ENCODE results near the gene MVB12B. TPM values are rescaled to one million over a fixed set of nuclear protein-coding genes. Genes with fewer than 3 reads are reported as not detected.
A peak's percentile ranks its signal among the peaks of the same experiment; 100 is the strongest.

The MVB12B gene
- total RNA-seq, 2 donors from 2014 or later: 13.6 to 13.8 TPM

GRCh38 chr9:126374366-126374781 is 47.7 kb downstream of the MVB12B start:
- no peak for DNase-seq (ENCODE audit: low spot score)
- intact Hi-C loops (cut with DNase I): no loop called here

GRCh38 chr9:126375386-126375785 is 48.8 kb downstream of the MVB12B start:
- intact Hi-C loops (cut with DNase I): no loop called here
- DNase-seq (ENCODE audit: low spot score): no peak

- DNase-seq (ENCODE audit: low spot score): no peak
- intact Hi-C loops (cut with DNase I): no loop called here
Observed at GRCh38 chr9:126376311-126377175, 49.9 kb downstream of the MVB12B start.

GRCh38 chr9:126377176-126377509 is 50.5 kb downstream of the MVB12B start:
- intact Hi-C loops (cut with DNase I): no loop called here
- DNase-seq (ENCODE audit: low spot score): no peak

DNA sequence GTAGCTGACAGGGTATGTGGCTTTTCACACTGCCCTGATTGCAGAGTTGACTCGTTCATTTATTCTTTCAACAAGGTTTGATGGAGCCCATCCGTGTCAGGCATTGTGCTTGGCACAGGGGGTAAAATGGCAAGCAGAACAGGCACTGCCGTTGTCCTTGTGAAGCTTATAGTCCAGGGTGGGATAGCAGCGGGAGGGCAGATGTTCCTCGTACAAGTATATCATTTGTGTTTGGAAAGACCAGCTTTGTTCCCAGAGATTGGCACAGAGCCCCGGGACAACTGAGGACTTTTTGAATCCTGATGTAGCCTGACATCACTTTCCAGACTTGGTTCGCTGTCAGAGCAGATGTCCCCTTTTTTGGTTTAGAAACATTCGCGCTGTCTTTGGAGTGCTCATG is 50.9 kb downstream of the MVB12B start:
- no peak for DNase-seq (ENCODE audit: low spot score)
- intact Hi-C loops (cut with DNase I): no loop called here

GRCh38 chr9:126378761-126379160 is 52.1 kb downstream of the MVB12B start:
- intact Hi-C loops (cut with DNase I): no loop called here
- no peak for DNase-seq (ENCODE audit: low spot score)

- peak; percentile 52 for DNase-seq (ENCODE audit: low spot score)
- intact Hi-C loops (cut with DNase I): no loop called here
Observed at GRCh38 chr9:126379661-126380360, 53.2 kb downstream of the MVB12B start.

DNA sequence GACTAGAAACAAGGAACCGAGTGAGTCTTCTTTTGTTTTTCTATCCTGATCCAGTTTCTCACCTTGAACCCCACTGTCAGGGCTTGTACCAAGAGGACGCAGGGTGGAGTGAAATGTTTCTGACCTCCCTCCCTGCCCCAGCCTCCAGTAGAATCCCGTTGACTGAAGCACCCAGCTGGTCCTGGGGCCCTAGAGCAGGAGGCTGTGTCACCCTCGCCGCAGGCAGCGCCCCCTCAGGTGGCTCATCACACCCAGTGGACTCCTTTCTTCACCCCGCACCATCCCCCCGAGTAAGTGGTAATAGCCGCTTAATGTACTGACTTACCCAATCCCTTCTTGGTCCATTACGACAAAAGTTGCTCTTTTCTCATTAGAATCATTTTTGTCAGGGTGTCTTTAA is 53.8 kb downstream of the MVB12B start:
- intact Hi-C loops (cut with DNase I): no loop called here
- no peak for DNase-seq (ENCODE audit: low spot score)

DNA sequence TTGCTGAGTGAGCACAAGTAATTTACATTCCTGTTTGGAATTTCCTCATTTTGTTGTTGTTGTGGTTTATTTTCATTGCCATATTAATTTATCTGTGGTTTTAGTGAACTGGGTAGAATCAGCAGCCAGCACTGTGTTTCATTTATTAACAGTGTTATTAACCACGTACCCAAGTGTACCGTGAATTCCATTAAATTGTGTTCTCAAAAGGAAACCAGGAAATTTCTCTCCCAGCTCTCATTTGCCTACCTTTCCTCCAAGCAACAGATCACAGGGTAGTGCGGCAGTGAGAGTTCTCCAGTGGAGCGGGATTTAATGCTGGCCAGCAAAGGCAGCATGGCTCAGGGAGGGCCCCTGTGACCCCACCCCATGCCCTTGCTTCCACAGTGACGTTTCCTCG is 54.6 kb downstream of the MVB12B start:
- intact Hi-C loops (cut with DNase I): no loop called here
- DNase-seq (ENCODE audit: low spot score): no peak

GRCh38 chr9:126383406-126384046 is 56.9 kb downstream of the MVB12B start:
- no peak for DNase-seq (ENCODE audit: low spot score)
- intact Hi-C loops (cut with DNase I): no loop called here

GRCh38 chr9:126384926-126385325 is 58.3 kb downstream of the MVB12B start:
- DNase-seq (ENCODE audit: low spot score): no peak
- intact Hi-C loops (cut with DNase I): no loop called here

DNA sequence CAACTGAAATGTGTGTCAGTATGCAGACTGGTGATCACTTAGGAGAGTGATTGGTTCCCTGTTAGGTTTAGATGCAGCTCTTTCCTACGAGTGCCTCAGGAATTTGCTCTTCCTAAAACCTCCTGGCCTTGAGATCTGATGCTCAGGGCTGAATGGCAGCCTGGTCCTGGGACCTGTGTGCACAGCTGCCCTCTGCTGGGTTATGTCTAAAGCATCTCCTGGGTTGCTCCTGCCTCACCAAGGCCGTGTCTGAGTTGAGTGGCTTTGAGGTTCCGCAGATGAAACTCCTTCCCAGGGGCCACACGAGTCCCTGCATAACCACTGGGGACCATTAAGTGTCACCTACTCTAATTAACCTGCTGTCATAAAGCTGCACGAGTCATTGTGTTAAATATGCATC is 59.5 kb downstream of the MVB12B start:
- intact Hi-C loops (cut with DNase I): no loop called here

DNA sequence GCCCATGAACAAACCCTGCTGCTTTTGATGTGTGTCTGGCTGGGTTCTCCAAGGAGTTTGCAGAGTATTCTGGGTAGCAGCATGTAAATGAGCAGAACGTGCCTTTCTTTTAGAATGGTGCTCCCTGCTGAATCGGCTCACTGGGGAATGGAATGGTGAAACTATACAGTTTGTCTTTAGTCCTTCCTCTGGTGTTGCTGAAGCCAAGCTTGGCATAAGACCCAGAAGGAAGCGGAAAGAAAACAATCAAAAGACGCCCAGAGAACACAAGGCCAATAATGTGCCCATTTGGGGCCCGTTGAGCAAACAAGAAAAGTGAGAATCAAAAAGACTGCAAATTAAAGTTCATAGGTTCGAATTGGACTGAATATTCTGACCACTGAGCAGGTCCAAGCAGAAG is 60.1 kb downstream of the MVB12B start:
- intact Hi-C loops (cut with DNase I): no loop called here

More for the DNA sequence above, 59.5 kb downstream of the MVB12B start:
- no peak for DNase-seq (ENCODE audit: low spot score)

GRCh38 chr9:126388964-126389708 is 62.5 kb downstream of the MVB12B start:
- intact Hi-C loops (cut with DNase I): no loop called here
- DNase-seq (ENCODE audit: low spot score): no peak

More for the DNA sequence above, 60.1 kb downstream of the MVB12B start:
- no peak for DNase-seq (ENCODE audit: low spot score)

GRCh38 chr9:126389992-126390391 is 63.4 kb downstream of the MVB12B start:
- intact Hi-C loops (cut with DNase I): loop anchor here (2.0 to 10.0 kb wide), 4 partner anchors 65 to 985 kb away; partner anchors contain the start of gene MVB12B (in 1 of the 2)
- DNase-seq (ENCODE audit: low spot score): no peak

DNA sequence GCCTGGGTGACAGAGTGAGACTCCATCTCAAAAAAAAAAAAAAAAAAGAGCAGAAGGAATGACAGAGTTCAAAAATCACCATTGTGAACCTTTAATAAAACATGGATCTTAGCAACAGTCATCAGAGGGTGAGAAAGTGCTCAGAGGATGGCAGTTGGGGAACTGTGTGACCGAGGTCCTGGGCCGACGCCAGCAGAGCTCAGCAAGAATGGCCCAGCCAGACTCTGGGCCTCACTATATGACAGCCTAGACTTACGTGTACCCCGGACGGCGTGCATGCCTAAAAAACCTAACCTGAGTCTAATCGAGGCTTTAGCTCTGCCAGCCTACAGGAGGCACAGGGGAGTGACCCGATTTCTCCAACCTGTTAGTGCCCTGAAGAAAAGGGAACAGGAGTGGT is 64.3 kb downstream of the MVB12B start:
- intact Hi-C loops (cut with DNase I): loop anchor here (2.0 to 10.0 kb wide), 4 partner anchors 66 to 986 kb away; partner anchors contain the start of gene MVB12B (in 1 of the 2)
- DNase-seq (ENCODE audit: low spot score): no peak

GRCh38 chr9:126391713-126392661 is 65.4 kb downstream of the MVB12B start:
- intact Hi-C loops (cut with DNase I): loop anchor here (2.0 to 10.0 kb wide), 4 partner anchors 67 to 987 kb away; partner anchors contain the start of gene MVB12B (in 1 of the 2)
- no peak for DNase-seq (ENCODE audit: low spot score)

All from posterior vena cava (tissue), 2 donors.